HPDE6-E6E7 (cell line): ENCODE results near the gene HMCES.
"Not testable (repeated sequence)": the region's sequence is repeated elsewhere in the genome, so short reads cannot be mapped to it uniquely, and the experiment has no call there.

Experiments used
- DNase-seq: peaks from one replicate; pipeline ENCODE4 v3.0.0; 2011; ENCODE audit warnings: missing footprints; ENCODE audit errors: extremely low spot score

The HMCES gene

GRCh38 chr3:129320825-129321487, 42.3 kb downstream of the HMCES start:
- no peak for DNase-seq

GRCh38 chr3:129321887-129322286, 43.2 kb downstream of the HMCES start:
- DNase-seq = no peak

- DNase-seq = no peak
Observed at GRCh38 chr3:129323651-129324294, 45.1 kb downstream of the HMCES start.

- DNase-seq = no peak
Observed at GRCh38 chr3:129324855-129325254, 46.2 kb downstream of the HMCES start.

GRCh38 chr3:129325383-129325782, 46.7 kb downstream of the HMCES start:
- no peak for DNase-seq

- no peak for DNase-seq
Observed at GRCh38 chr3:129326138-129326537, 47.5 kb downstream of the HMCES start.

- DNase-seq = no peak
Observed at GRCh38 chr3:129326595-129326994, 47.9 kb downstream of the HMCES start.

- DNase-seq = no peak
Observed at GRCh38 chr3:129327510-129327909, 48.8 kb downstream of the HMCES start.

GRCh38 chr3:129329858-129330257, 51.2 kb downstream of the HMCES start:
- DNase-seq = no peak

- DNase-seq = no peak
Observed at GRCh38 chr3:129330409-129330808, 51.7 kb downstream of the HMCES start.

- DNase-seq = no peak
Observed at GRCh38 chr3:129333891-129334290, 55.2 kb downstream of the HMCES start.

GRCh38 chr3:129336093-129336706, 57.5 kb downstream of the HMCES start:
- DNase-seq = no peak

GRCh38 chr3:129337719-129338118, 59.0 kb downstream of the HMCES start:
- DNase-seq = not testable (repeated sequence)

- not testable (repeated sequence) for DNase-seq
Observed at GRCh38 chr3:129339186-129339585, 60.5 kb downstream of the HMCES start.

GRCh38 chr3:129339833-129340232, 61.2 kb downstream of the HMCES start:
- not testable (repeated sequence) for DNase-seq

GRCh38 chr3:129341331-129342141, 62.9 kb downstream of the HMCES start:
- no peak for DNase-seq

GRCh38 chr3:129343643-129344360, 65.1 kb downstream of the HMCES start:
- no peak for DNase-seq

GRCh38 chr3:129344540-129345220, 66.0 kb downstream of the HMCES start:
- DNase-seq = no peak

- no peak for DNase-seq
Observed at GRCh38 chr3:129345281-129345680, 66.6 kb downstream of the HMCES start.

- DNase-seq = no peak
Observed at GRCh38 chr3:129345971-129346370, 67.3 kb downstream of the HMCES start.
